SIG-M5 (cell line): ENCODE data around the gene HOXC13.

ENCODE experiments used
- DNase-seq: peaks from one replicate; lab custom pipeline; 2025; lab: John Stamatoyannopoulos, UW

HOXC13 gene, protein sequence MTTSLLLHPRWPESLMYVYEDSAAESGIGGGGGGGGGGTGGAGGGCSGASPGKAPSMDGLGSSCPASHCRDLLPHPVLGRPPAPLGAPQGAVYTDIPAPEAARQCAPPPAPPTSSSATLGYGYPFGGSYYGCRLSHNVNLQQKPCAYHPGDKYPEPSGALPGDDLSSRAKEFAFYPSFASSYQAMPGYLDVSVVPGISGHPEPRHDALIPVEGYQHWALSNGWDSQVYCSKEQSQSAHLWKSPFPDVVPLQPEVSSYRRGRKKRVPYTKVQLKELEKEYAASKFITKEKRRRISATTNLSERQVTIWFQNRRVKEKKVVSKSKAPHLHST

DNA sequence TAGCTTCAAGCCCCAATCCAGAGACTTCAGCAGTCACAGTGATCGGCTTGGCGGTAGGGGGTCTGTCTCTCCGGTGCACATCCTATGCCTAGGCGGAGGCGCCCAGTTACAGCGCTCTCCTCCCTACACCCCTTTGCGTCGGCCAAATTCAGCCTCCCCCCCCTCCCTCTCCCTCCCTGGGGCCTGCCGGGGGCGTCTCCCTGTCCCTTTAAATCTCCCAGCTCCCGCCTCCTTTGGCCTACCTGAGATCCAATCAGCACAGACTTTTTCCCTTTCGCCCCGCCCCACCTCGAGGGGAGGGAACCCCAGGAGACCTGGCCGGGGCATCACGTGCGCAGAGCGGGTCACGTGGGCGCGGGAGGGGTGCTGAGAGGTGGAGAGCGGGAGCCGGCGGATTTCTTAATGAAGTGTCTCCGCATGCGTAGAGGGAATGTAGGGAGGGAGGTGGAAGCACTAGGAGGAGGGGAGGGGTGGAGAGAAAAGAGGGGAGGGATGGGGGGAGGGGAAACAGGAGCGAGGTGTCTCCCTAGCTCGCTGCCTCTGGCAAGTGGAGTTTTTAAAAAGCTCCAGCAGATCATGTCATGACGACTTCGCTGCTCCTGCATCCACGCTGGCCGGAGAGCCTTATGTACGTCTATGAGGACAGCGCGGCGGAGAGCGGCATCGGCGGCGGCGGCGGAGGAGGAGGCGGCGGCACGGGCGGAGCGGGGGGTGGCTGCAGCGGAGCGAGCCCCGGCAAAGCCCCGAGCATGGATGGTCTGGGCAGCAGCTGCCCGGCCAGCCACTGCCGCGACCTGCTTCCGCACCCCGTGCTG, at the start of gene HOXC13:
Gene HOXC13 (plus strand): TSS at position 506 of the 815 bp plus-strand sequence. CDS start 76 bp downstream, at position 582.
- no peak for DNase-seq

DNA sequence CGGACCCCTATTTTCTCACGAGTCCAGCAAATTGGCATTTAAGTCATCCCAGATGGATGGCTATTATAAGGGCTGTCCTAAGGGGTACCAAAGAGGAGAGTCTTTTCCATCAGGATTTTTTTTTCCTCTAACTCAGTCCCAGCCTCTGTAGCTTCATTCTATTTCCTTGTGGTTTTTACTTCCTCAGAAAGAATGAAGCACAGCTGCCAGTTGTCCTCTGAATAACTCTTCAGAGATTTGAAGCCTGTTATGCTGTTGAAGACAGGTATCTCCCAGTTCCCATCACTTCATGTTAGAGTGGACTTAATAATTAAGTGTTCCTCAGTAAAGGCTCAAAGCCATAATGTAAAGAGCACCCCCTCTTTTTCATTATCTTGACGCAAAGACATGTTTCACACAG, 48.5 kb upstream of the HOXC13 start:
- no peak for DNase-seq

DNA sequence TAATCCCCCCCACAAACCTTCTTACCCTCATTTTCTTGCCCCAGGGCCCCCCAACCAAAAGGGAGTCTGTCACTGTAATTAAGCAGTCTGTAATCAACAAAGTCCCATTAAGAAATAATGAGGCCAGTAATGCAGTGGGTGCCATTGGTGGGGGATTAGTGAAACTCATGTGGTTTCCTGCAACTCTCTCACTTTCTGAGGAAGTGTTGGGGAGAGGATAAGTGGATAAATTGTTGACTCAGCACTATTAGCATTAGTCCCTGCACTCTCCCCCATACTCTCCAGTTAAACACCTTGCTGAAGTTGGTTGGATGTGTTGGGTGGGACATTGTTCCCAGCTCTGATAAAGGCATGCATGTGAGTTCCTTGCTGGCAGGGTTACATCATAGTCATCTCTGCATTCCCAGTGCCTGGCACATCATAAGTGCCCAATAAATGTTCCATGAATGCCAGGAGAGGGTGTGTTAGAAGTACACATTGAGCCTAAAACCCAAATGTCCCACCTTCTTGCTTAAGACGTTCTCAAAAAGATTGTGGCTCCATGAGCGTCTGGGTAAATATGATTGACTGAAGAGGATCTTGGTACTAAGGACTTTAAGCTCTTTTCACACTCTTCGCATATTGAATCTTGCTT, 45.8 kb upstream of the HOXC13 start:
- DNase-seq, result no peak

DNA sequence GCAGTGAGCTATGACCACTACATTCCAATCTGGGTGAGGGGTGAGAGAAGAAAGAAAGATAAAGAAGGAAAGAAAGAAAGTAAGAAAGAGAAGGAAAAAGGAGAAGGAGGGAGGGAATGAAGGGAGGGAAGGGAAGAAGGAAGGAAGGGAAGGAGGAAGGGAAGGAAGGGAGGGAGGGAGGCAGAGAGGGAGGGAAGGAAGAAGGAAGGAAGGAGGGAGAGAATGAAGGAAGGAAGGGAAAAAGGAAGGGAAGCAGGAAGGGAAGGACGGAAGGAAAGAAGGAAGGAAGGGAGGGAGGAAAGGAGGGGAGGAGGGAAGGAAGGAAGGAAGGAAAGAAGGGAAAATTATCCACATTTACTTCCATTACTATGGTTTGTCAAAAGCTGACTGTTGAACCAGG, 39.4 kb upstream of the HOXC13 start:
- DNase-seq, result no peak

DNA sequence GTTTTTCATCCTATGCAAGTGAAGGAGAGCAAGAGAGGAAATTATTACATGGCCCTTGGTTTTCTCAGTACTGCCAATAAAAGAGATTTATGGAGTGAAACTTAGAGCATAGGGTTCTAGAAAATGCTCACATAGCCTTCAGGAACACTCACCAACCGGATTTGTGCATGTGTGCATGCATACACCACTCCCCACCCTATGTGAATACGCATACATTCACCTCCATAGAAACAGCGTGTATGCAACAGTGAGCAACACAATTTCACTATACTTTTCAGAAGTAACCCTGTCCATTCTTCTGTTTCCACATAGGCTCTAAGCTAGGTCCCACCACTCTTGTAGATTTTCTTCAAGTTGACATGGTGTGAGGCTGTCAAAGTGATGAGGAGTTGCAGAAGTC, 31.5 kb upstream of the HOXC13 start:
- DNase-seq, result no peak

DNA sequence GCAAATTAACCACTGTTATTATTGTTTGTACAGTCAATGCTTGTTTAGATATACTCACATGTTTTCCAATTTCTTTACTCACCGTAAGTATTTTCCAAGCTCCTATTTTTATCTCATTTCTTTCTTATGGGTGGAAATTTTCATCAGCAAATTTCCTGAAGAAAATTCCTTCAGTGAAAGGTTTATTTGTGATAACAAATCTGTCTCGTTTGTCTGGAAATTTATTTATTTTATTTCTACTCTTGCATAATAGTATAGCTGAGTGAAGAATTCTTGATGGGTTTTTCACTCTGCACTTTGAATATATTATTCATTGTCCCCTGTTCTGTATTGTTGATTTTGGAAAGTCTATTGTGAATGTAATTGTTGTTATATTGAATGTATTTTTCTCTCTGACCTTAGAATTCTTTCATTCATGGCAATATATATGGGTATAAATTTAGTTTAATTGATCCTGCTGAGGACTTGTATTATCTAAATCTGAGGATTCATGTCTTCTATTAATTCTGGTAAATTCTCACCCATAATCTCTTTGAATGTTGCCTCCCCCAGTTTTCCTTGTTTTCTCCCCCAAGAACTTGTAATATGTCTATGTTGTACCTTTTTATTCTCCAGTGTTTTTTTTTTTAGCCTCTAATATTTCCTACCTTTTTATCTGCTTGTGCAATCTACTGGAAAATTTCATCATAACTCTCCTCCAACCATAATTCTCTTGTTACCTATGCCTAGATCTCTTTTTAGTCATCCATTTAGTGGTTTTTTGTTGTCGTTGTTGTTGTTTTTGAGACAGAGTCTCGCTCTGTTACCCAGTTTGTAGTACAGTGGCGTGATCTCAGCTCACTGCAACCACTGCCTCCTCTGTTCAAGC, 21.6 kb upstream of the HOXC13 start:
- no peak for DNase-seq

DNA sequence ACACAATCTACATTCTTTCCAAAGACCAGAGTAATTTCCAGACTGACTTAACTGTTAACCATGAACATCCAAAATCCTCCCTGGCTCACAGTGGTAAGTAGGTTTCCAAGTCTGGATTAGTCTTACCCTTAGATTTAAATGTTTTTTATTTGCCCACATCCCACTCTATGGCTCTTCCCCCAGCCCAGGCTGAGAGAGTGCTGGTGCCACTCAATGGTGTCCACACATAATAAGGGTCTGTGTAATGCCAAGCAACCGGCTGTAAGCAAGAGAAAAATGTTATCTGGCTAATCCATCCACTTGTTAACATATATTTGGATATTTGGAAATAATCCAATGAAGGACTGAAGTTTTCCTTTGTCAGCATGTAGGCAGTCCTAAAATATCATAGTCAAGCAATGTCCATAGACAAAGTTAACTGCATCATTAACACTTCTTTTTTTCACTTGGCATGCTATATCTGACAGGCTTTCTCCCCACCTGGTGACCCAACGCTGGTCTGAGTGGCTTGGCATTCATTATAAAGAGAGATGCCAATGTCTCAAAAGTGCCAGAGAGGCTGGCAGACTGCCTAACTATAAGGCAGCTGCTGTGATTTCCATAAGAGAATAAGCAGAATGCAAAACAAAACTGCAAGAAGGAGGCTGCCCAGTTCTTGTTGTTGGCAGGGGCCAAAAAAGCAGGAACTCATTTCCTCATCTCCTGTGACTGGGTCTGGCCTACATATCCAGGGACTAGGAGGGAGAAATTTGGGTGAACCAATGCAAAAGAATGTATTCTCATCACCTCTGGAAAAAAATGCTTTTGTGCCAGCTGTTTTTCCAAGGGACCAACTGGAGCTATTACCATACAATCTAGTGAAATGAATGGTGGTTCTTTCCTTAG, 13.9 kb upstream of the HOXC13 start:
- no peak for DNase-seq

DNA sequence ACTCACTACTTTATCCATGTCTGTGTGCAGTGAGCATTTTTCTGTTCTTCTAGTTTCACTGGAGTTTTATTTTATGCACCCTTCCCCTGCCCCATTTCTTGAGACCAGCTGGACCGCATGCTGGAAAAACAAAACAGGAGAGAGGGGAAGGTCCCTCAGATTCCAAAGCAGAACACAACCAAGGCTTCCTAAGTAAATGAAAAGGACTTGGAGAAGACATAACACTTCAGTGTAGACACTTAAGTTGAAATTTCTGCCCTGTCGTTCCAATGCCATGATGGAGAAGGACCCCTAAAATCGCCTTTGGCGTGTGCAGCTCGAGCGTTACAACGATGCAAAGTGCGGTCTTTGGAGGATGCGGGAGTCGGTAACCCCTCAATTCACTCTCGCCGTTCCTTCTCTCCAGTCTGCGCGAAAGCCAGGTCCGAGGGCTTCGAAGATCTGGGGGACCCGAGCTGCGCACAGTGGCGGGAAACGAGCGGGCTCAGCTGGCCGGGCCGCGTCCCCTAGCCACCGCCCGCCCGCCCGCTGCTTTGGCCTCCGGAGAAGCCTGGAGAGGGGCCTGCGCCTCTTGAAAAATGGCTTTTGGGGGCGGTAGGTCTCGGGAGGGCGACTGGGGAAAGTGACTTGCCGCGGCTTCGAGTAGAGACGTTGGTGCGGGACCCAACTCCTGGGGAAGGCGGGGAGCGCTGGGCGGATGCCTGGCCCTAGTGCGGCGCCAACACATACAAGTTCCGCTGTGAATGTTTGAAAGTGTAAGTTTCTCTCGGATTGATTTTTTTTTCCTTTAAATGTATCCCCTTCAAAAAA, 11.2 kb upstream of the HOXC13 start:
- no peak for DNase-seq

DNA sequence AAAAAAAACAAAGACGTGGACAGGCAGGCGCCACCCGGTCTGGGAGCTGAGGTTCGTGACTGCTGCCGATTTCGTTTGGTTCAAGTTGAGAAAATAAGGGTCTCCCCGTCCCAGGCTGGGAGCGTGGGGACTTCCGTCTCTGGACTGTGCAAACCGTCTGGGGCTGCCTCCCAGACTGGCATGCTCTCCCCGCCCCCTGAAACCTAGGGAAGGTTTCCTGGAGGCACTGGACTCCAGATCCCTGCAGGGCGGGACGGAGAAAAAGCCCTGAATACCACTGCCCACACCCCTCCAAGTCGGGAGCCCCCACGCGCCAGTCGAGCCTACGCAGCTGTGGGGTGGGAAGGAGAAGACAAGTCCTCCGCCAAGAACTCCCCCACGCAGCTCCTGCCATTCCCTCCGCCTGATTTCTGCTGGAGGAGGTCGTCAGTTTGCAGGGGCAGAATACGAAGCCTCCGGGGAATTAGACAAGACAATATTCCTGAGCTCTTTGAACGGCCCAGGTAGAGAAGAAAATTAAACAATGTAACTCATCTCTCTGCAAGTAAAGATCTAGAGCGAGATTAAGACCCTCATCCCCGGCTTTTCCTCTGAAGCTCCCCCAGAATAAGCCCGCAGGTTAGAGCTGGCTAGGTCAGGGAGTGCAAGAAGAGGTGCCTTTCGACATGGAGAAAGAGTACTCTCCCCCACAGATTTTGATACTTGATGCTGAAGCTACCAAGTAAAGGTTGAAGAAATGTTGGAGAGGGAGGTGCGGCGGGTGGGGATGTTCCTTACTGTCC, 10.4 kb upstream of the HOXC13 start:
- no peak for DNase-seq

DNA sequence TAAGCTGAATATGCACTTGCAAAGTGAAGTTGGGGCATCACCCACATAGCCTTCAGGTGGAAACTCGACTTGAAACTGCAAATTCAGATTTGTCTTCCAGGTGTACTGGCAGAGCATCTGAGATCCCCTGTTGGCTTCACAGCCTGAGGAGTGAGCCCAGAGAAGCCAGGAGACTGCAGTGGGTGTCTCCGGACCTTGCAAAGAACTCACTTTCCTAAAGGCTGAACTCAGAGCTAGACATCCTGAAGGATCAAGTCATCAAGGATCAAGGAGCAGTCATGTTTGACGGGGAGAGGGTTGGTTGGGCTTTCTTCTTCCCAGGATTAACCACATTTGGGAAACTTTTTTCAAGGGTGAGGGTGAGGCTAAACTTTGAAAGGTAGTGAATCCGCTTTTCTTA, 9.1 kb upstream of the HOXC13 start:
- no peak for DNase-seq

DNA sequence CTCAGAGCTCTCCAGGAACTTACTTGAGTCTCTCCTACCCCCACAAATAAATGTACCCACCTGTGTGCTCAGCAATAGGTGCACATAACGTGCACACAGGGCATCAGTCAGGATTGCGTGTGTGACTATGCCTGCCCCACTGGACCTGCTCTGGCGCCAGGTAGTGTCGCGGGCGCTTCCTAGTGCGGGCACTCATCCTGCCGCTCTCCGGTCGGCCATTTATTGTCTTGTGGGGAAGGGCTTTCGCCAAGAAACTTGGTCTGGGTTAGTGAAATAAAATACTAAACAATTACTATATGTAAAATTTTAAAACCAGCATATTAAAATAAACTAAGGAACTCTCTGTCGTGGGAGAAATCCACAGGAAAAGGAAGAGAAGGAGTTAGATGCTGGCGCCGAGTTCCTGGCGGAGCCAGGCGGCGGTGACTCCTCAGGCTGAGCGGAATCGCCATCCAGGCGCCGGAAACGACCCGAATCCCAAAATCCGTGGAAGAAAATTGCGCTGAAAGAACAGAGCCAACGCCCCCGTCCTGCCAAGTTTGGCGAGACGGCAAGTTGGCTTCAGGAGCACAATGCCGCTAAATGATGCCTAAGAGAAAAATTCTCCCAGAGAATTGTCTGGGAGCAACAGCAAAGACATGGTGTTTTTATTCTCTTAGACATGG, 7.9 kb upstream of the HOXC13 start:
- no peak for DNase-seq

DNA sequence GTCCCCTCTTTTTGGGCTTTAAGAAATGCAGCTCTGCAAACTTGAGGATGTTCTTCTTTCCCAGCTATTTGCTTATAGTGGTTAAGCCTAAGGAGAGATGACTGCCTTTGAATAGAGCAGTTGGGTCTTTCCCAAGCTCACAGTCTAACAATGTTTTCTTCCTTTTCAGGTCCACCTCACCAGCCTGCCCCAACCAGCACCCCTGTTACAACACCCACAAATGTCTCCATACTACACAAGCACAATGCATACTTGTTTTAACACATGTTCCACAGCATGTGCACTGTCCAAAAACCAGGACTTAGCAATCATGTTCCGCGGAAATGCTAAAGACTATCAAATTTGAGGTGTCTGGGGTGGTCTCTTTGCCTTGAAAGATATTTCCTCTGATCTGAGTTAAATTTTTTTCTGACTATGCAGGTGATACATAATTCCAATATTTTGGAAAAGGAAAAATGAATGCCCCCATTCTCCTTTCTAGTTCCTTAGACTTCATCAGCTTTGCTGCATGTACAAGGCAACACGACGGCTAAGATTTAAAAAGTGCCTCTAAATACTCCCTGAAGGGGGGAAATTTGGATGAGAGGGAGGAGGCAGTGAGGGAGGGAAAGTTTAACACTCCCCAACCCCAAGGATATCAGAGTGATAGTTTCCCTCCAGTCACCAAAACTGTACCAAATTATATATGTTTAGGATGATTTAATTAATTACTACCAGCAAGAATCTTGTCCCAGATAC, 6.6 kb upstream of the HOXC13 start:
- no peak for DNase-seq

DNA sequence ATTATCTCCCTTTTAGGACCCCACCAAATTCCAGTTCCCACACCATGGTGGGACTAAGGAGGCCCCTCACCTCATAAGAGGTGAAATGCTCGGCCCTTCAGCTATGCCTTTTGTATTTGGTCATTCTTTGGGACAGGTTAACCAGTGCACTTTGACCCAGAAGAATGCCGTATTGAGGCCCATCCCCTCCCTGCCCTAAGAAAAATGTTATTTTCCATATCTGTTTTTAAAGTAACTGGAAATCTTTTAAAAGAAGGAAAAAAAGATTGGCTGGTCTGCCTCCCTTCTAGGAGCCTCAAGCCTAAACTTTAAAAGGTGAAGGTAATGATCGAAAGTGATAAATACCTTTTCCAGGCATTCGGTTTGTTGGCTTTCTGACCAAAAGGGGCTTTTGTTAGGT, 5.7 kb upstream of the HOXC13 start:
- DNase-seq, result no peak

DNA sequence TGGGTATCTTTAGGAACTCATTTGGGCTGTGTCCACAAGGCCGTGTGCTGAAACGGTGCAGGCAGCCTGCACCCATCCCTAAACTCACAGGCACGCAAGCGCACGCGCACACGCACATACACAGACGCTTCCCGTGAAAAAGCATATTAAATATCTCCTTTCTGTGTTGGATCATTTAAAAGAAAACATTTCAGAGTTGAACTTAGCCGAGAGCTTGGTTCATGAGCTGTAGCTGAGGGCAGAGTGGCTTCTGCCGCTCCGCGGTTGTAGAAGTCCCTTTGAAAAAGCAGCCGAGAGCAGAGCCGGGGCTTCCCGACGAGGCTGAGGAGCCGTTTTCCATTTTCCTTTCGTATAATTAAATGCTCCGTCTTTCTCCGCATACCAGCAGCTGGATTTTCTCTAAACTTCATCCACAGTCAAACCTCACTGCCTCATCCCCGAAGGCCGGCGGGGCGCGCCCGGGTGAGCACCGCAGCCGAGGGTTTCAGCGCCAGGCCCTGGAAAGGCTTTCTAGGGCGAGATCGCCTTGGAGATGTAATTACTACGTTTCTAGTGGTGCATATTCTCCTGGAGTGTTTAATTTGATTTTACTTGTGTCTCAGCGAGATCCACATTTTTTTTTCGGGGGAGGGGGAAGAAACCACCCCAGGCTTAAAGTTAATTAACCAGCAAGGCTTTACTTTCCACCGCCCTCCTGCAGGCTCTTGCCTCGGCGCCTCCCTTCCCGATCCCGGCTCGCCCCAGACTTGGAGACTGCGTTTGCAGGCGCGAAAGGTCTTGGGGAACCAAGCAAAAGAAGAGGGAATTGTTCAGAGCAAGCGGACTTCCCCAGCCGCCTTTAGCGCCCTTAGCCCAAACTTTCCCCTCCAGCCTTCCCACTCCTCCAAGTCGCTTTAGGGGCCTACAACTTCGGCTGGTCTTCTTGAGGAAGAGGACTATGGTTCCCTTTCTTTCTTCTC, 3.0 kb upstream of the HOXC13 start:
- DNase-seq, result no peak

DNA sequence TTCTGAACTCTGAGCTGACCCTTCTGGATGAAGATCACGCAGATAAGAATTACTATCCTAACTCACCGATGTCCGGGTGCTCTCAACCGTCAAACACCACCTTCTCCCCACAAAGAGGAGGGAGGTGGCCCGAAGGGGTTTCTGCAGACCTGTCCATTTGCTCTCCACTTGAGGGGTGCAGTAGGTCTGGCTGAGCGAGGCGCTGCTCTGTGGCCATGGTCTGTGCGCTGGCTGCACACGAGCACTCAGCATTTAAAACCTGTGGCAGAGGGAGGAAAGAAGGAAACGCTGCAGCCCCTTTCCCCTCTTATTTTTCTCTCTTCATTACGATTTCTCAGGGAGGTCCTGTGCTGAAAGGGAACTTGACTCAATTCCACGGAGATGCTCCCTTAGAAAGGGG, 1.5 kb upstream of the HOXC13 start:
- DNase-seq, result no peak

DNA sequence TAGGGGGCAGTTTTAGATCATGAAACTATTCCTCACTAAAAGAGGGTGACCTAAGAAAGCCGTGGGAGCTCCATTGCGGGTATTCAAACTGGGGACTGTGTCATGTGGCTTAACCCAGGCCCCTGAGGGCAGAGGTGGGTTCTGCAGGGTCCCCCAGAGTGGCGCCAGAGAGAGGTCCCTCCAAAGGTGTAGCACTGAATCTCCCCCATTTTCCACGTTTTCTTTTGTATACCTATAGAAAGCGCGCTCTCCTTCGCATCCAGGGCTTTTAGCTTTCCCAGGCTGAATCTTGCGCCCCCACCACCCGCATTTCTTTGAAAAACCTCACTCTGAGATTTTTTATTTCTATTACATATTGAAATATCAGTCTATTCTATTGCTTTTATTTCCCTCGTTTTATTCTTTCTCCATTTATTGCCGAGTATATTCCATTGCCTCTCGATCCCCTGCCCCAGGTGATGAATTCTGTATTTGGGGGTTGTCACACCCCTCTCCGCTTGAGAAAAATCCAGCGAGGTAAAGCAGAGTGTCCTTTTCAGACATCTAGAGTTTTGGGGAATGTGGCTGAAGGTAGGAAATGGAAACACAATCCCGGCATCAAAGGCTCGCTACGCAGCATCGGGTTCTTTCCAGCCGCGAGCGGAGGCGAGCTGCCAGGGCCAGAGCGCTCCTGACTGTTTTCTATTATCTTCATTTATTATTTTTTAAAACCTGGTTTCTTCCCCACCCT, 870 bp upstream of the HOXC13 start:
- DNase-seq, result no peak
